MM.1S (cell line): ENCODE results near the gene MINDY3.
"Not testable (repeated sequence)": the region's sequence is repeated elsewhere in the genome, so short reads cannot be mapped to it uniquely, and the experiment has no call there.

Source experiments
- DNase-seq: peaks from one replicate; pipeline ENCODE4 v3.0.0-alpha.2; 2015
- H2AFZ ChIP-seq: fragments of 300-600 bp; sonication (generic); 2 replicates; pipeline ENCODE4 v1.6.0; 2016; ENCODE audit warnings: antibody characterized with exemption, low read length
- H3F3A ChIP-seq: fragments of 300-600 bp; sonication (generic); 2 replicates; pipeline ENCODE4 v1.6.1; 2016; ENCODE audit warnings: mild to moderate bottlenecking, antibody characterized with exemption, low read length, moderate library complexity, mixed read lengths; ENCODE audit not compliant: insufficient read depth
- H3K27ac ChIP-seq: fragments of 300-600 bp; sonication (generic); 2 replicates; pipeline ENCODE4 v1.5.1; 2016; ENCODE audit warnings: mild to moderate bottlenecking, low read length
- H3K27me3 ChIP-seq: fragments of 300-600 bp; sonication (generic); replicated peaks from 2 replicates; pipeline ENCODE4 v1.6.0; 2016; ENCODE audit warnings: low read length; ENCODE audit not compliant: insufficient read depth
- H3K36me3 ChIP-seq: fragments of 300-600 bp; sonication (generic); replicated peaks from 2 replicates; pipeline ENCODE4 v1.6.1; 2016; ENCODE audit warnings: mild to moderate bottlenecking, low read length, mixed read lengths; ENCODE audit not compliant: insufficient read depth
- H3K4me1 ChIP-seq: fragments of 300-600 bp; sonication (generic); 2 replicates; pipeline ENCODE4 v1.6.1; 2016; ENCODE audit warnings: low read length, mixed read lengths
- H3K4me2 ChIP-seq: fragments of 300-600 bp; sonication (generic); 2 replicates; pipeline ENCODE4 v1.6.0; 2016; ENCODE audit warnings: low read depth, low read length
- H3K4me3 ChIP-seq: fragments of 300-600 bp; sonication (generic); 2 replicates; pipeline ENCODE4 v1.5.1; 2016; ENCODE audit warnings: low read length, mixed read lengths
- H3K79me2 ChIP-seq: fragments of 300-600 bp; sonication (generic); 2 replicates; pipeline ENCODE4 v1.6.1; 2016; ENCODE audit warnings: mixed run types, low read length, mixed read lengths
- H3K9ac ChIP-seq: fragments of 300-600 bp; sonication (generic); 2 replicates; pipeline ENCODE4 v1.6.1; 2016; ENCODE audit warnings: low read length, mixed read lengths
- H3K9me2 ChIP-seq: fragments of 300-600 bp; sonication (generic); replicated peaks from 2 replicates; pipeline ENCODE4 v1.6.1; 2016; ENCODE audit warnings: mild to moderate bottlenecking, low read length, mixed read lengths; ENCODE audit not compliant: insufficient read depth
- H3K9me3 ChIP-seq: fragments of 300-600 bp; sonication (generic); replicated peaks from 2 replicates; pipeline ENCODE4 v1.6.1; 2016; ENCODE audit warnings: mild to moderate bottlenecking, low read length, mixed read lengths; ENCODE audit not compliant: insufficient read depth
- H4K20me1 ChIP-seq: fragments of 300-600 bp; sonication (generic); 2 replicates; pipeline ENCODE4 v1.6.1; 2016; ENCODE audit warnings: mild to moderate bottlenecking, low read length, moderate library complexity, mixed read lengths; ENCODE audit not compliant: insufficient read depth
- EZH2 ChIP-seq: fragments of 300-600 bp; sonication (generic); optimal IDR thresholded peaks from 2 replicates; pipeline ENCODE3; 2017; ENCODE audit warnings: low read depth, mild to moderate bottlenecking, antibody characterized with exemption, low read length, mixed read lengths
- EZH2phosphoT487 ChIP-seq: fragments of 300-600 bp; sonication (generic); IDR thresholded peaks from 2 replicates; pipeline ENCODE4 v1.6.1; 2018; ENCODE audit warnings: antibody characterized with exemption, low read length
- TF ChIP-seq, protein P1 (sequence below): fragments of 300-600 bp; sonication (generic); IDR thresholded peaks from 2 replicates; pipeline ENCODE4 v1.5.1; 2016; ENCODE audit warnings: antibody characterized with exemption, low read length, mixed read lengths

MINDY3 gene

DNA sequence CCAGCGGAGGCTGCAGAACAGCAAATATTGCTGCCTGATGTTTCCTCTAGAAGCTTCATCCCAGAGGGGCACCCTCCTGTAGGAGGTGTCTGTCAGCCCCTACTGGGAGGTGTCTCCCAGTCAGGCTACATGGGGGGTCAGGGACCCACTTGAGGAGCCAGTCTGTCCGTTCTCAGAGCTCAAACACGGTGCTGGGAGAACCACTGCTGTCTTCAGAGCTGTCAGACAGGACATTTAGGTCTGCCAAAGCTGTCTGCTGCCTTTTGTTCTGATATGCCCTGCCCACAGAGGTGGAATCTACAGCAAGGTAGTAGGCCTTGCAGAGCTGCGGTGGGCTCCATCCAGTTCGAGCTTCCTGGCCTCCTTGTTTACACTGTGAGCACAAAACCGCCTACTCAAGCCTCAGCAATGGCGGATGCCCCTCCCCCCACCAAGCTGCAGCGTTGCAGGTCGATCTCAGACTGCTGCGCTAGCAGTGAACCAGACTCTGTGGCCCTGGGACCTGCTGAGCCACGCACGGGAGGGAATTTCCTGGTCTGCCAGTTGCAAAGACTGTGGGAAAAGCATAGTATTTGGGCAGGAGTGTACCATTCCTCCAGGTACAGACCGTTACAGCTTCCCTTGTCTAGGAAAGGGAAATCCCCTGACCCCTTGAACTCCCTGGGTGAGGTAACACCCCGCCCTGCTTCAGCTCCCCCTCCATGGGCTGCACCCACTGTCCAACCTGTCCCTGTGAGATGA, 17.7 kb upstream of the MINDY3 start:
- DNase-seq, result no peak
- no peak overlapping the region for H3K9ac ChIP-seq

DNA sequence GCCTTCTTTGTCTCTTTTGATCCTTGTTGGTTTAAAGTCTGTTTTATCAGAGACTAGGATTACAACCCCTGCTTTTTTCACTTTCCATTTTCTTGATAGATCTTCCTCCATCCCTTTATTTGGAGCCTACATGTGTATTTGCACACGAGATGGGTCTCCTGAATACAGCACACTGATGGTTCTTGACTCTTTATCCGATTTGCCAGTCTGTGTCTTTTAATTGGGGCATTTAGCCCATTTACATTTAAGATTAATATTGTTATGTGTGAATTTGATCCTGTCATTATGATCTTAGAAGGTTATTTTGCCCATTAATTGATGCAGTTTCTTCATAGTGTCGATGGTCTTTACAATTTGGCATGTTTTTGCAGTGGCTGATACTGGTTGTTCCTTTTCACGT, 16.0 kb upstream of the MINDY3 start:
- H3K27ac ChIP-seq, H4K20me1 ChIP-seq, H3K4me2 ChIP-seq, H2AFZ ChIP-seq, H3K4me3 ChIP-seq, H3K9me2 ChIP-seq, H3K9ac ChIP-seq, H3K27me3 ChIP-seq, H3K9me3 ChIP-seq, H3F3A ChIP-seq, H3K79me2 ChIP-seq, H3K36me3 ChIP-seq, H3K4me1 ChIP-seq, DNase-seq: not testable (repeated sequence)

More for the DNA sequence above, 17.7 kb upstream of the MINDY3 start:
- H3K4me2 ChIP-seq, result no peak overlapping the region
- H4K20me1 ChIP-seq, result no peaks in the 10 kb centered on the region
- TF ChIP-seq EZH2, result no peak
- TF ChIP-seq EZH2phosphoT487, result no peak
- TF ChIP-seq, protein P1, sequence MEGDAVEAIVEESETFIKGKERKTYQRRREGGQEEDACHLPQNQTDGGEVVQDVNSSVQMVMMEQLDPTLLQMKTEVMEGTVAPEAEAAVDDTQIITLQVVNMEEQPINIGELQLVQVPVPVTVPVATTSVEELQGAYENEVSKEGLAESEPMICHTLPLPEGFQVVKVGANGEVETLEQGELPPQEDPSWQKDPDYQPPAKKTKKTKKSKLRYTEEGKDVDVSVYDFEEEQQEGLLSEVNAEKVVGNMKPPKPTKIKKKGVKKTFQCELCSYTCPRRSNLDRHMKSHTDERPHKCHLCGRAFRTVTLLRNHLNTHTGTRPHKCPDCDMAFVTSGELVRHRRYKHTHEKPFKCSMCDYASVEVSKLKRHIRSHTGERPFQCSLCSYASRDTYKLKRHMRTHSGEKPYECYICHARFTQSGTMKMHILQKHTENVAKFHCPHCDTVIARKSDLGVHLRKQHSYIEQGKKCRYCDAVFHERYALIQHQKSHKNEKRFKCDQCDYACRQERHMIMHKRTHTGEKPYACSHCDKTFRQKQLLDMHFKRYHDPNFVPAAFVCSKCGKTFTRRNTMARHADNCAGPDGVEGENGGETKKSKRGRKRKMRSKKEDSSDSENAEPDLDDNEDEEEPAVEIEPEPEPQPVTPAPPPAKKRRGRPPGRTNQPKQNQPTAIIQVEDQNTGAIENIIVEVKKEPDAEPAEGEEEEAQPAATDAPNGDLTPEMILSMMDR, result no peak
- H3K79me2 ChIP-seq, result no peaks in the 10 kb centered on the region
- H3K4me1 ChIP-seq, result no peaks in the 10 kb centered on the region
- no peak overlapping the region for H3K4me3 ChIP-seq
- H3F3A ChIP-seq, result no peaks in the 10 kb centered on the region
- H2AFZ ChIP-seq, result no peak overlapping the region
- no peaks in the 10 kb centered on the region for H3K36me3 ChIP-seq
- H3K9me3 ChIP-seq, result no peaks in the 10 kb centered on the region
- no peaks in the 10 kb centered on the region for H3K9me2 ChIP-seq
- no peak overlapping the region for H3K27ac ChIP-seq
- no peaks in the 10 kb centered on the region for H3K27me3 ChIP-seq

DNA sequence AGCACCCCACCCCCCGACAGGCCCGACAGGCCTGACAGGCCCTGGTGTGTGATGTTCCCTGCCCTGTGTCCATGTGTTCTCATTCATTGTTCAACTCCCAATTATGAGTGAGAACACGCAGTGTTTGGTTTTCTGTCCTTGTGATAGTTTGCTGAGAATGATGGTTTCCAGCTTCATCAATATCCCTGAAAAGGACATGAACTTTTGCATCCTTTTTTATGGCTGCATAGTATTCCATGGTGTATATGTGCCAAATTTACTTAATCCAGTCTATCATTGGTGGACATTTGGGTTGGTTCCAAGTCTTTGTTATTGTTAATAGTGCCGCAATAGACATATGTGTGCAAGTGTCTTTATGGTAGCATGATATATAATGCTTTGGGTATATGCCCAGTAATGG, 12.3 kb upstream of the MINDY3 start:
- not testable (repeated sequence) for H4K20me1 ChIP-seq, H3K36me3 ChIP-seq, H3K9me2 ChIP-seq, H3K27me3 ChIP-seq, H3K4me1 ChIP-seq, H3K27ac ChIP-seq, H3K79me2 ChIP-seq, H3K4me2 ChIP-seq, H2AFZ ChIP-seq, H3K4me3 ChIP-seq, H3F3A ChIP-seq, H3K9ac ChIP-seq, DNase-seq, H3K9me3 ChIP-seq

DNA sequence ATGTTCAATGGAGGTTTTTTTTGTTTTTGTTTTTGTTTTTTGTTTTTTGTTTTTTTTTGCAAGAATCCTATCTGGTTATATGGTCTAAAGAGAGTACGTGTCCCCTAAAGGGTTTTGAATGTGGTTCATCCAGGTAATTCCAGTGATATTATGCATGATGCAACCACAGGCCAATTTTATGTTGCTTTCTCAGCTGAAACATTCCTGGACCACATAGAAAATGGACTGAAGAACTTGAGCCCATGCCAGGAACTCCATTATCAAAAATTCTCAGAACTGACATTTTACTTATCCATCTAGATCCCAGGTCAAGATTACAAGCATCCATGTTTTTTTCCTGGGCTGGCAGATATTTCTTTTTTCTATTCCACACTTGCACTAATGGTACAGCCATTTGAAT, 11.5 kb upstream of the MINDY3 start:
- no peaks in the 10 kb centered on the region for H3K79me2 ChIP-seq
- H3K9me2 ChIP-seq, result no peaks in the 10 kb centered on the region
- no peaks in the 10 kb centered on the region for H3F3A ChIP-seq
- no peak overlapping the region for H3K27ac ChIP-seq
- no peak overlapping the region for H2AFZ ChIP-seq
- H3K36me3 ChIP-seq, result no peaks in the 10 kb centered on the region
- no peak for TF ChIP-seq EZH2phosphoT487
- TF ChIP-seq EZH2, result no peak
- TF ChIP-seq, protein P1, result no peak
- no peak overlapping the region for H3K4me2 ChIP-seq
- DNase-seq, result no peak
- no peaks in the 10 kb centered on the region for H3K4me1 ChIP-seq
- H3K4me3 ChIP-seq, result no peak overlapping the region
- H4K20me1 ChIP-seq, result no peaks in the 10 kb centered on the region
- no peak overlapping the region for H3K9ac ChIP-seq
- no peaks in the 10 kb centered on the region for H3K9me3 ChIP-seq
- no peaks in the 10 kb centered on the region for H3K27me3 ChIP-seq
